Liver (tissue), 3 donors: ENCODE results near the gene CFAP126.

Experiments
- EGR1 ChIP-seq, 2 donors: IDR thresholded peaks; 2 replicates each; pipeline ENCODE4 v1.6.1; 2016 to 2018; ENCODE audit warnings: antibody characterized with exemption in 2 of 2, low read depth in 2 of 2
- RAD21 ChIP-seq, 2 donors: IDR thresholded peaks; 2 replicates each; pipeline ENCODE4 v1.6.1; 2016; ENCODE audit warnings: antibody characterized with exemption in 2 of 2, mild to moderate bottlenecking in 2 of 2
- TF ChIP-seq, protein P1 (sequence below): IDR thresholded peaks from 2 replicates; pipeline ENCODE4 v1.6.1; 2016; ENCODE audit warnings: antibody characterized with exemption
- TF ChIP-seq, protein P2 (sequence below): fragments of 150-350 bp; IDR thresholded peaks from 2 replicates; pipeline ENCODE4 v1.5.1; 2017; ENCODE audit warnings: improper control_type of control experiment, low read depth, low read length; ENCODE audit not compliant: missing input control
- TF ChIP-seq, protein P3 (sequence below): IDR thresholded peaks from 2 replicates; pipeline ENCODE4 v1.6.1; 2016; ENCODE audit warnings: antibody characterized with exemption, mild to moderate bottlenecking
- donor health status: healthy.
- donor health status: healthy.

DNA sequence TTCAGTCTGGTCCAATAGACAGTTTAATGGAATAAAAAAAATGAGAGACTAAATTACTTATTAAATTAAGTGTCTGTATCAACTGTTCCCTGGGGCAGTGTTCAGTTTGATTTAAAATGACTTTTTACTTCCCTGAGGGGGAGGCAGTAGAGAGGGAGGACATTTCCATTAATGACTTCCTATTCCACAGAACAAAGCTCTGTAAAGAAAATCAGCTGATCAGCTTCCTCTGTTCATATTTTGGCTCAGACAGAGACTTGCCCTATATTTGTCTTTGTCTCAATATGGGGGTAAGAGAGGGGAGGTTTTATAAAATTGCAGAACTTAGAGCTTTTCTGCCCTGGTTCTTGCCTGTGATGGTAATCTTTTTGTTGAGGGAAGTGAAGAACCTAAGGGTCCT lies 8.4 kb downstream of the CFAP126 start:
- TF ChIP-seq, protein P1, sequence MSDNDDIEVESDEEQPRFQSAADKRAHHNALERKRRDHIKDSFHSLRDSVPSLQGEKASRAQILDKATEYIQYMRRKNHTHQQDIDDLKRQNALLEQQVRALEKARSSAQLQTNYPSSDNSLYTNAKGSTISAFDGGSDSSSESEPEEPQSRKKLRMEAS, result no peak
- TF ChIP-seq, protein P2, sequence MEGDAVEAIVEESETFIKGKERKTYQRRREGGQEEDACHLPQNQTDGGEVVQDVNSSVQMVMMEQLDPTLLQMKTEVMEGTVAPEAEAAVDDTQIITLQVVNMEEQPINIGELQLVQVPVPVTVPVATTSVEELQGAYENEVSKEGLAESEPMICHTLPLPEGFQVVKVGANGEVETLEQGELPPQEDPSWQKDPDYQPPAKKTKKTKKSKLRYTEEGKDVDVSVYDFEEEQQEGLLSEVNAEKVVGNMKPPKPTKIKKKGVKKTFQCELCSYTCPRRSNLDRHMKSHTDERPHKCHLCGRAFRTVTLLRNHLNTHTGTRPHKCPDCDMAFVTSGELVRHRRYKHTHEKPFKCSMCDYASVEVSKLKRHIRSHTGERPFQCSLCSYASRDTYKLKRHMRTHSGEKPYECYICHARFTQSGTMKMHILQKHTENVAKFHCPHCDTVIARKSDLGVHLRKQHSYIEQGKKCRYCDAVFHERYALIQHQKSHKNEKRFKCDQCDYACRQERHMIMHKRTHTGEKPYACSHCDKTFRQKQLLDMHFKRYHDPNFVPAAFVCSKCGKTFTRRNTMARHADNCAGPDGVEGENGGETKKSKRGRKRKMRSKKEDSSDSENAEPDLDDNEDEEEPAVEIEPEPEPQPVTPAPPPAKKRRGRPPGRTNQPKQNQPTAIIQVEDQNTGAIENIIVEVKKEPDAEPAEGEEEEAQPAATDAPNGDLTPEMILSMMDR, result no peak
- TF ChIP-seq, protein P3, sequence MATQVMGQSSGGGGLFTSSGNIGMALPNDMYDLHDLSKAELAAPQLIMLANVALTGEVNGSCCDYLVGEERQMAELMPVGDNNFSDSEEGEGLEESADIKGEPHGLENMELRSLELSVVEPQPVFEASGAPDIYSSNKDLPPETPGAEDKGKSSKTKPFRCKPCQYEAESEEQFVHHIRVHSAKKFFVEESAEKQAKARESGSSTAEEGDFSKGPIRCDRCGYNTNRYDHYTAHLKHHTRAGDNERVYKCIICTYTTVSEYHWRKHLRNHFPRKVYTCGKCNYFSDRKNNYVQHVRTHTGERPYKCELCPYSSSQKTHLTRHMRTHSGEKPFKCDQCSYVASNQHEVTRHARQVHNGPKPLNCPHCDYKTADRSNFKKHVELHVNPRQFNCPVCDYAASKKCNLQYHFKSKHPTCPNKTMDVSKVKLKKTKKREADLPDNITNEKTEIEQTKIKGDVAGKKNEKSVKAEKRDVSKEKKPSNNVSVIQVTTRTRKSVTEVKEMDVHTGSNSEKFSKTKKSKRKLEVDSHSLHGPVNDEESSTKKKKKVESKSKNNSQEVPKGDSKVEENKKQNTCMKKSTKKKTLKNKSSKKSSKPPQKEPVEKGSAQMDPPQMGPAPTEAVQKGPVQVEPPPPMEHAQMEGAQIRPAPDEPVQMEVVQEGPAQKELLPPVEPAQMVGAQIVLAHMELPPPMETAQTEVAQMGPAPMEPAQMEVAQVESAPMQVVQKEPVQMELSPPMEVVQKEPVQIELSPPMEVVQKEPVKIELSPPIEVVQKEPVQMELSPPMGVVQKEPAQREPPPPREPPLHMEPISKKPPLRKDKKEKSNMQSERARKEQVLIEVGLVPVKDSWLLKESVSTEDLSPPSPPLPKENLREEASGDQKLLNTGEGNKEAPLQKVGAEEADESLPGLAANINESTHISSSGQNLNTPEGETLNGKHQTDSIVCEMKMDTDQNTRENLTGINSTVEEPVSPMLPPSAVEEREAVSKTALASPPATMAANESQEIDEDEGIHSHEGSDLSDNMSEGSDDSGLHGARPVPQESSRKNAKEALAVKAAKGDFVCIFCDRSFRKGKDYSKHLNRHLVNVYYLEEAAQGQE, result no peak
- TF ChIP-seq RAD21 (IDR thresholded peaks at IDR 0.05), result no peak
- TF ChIP-seq EGR1 (IDR thresholded peaks at IDR 0.05; ENCODE audit: low read depth in 2 of 2), result no peak
